Left lung (tissue), 10 donors: ENCODE data around the gene CHPF. TPM values are rescaled to one million over a fixed set of nuclear protein-coding genes. Genes with fewer than 3 reads are reported as not detected.
A peak's percentile ranks its signal among the peaks of the same experiment; 100 is the strongest.

Source experiments
- ATAC-seq: fragments of 200-7000 bp; cut with Tn5 transposase; one replicate; pipeline ENCODE4 v1.9.1; 2020; ENCODE audit warnings: moderate library complexity
- DNase-seq, 4 donors: peaks; one replicate each; pipeline ENCODE4 v3.0.0-alpha.2; 2013 to 2020
- H3K27ac ChIP-seq, 2 donors: fragments of 200-600 bp; sonication (generic) in 1 of 2; one replicate each; pipeline versions ENCODE4 v1.5.0 to v1.8.0; 2020 to 2021
- H3K27me3 ChIP-seq, 2 donors: fragments of 200-600 bp; sonication (generic) in 1 of 2; one replicate each; pipeline versions ENCODE4 v1.5.0 to v1.8.0; 2020 to 2021
- H3K36me3 ChIP-seq, 2 donors: fragments of 200-600 bp; sonication (generic) in 1 of 2; one replicate each; pipeline versions ENCODE4 v1.5.0 to v1.8.0; 2020 to 2021
- H3K4me1 ChIP-seq, 2 donors: fragments of 200-600 bp; one replicate each; pipeline ENCODE4 v1.8.0; 2021
- H3K4me3 ChIP-seq, 2 donors: fragments of 200-600 bp; sonication (generic) in 1 of 2; one replicate each; pipeline versions ENCODE4 v1.5.0 to v1.8.0; 2020 to 2021; ENCODE audit warnings: mild to moderate bottlenecking in 1 of 2
- H3K9me3 ChIP-seq, 2 donors: fragments of 200-600 bp; sonication (generic) in 1 of 2; one replicate each; pipeline versions ENCODE4 v1.5.0 to v1.8.0; 2020 to 2021
- CTCF ChIP-seq, 2 donors: fragments of 200-600 bp; sonication (generic) in 1 of 2; IDR thresholded peaks; one replicate each; pipeline versions ENCODE4 v1.5.0 to v1.8.0; 2021; ENCODE audit warnings: antibody characterized with exemption in 2 of 2
- intact Hi-C, 2 donors: fragments of 100-400 bp; cut with DNase I; formaldehyde crosslinking; loops; one replicate each; pipeline versions ENCODE4 v1.11.2 to v1.14.2; 2022
- polyA plus RNA-seq, 6 donors: library from polyadenylated mRNA; unstranded; fragments of 120-200 nt; gene quantifications; one replicate each; pipeline ENCODE4 v1.2.1, GENCODE V29; 2013; ENCODE audit not compliant: insufficient read length in 6 of 6
- total RNA-seq, 2 donors: library from RNA; stranded (reverse); fragmentation: NEBNext Ultra II Directional; extraction: Animal tissue kit (Norgen Biotek cat#: 25700); gene quantifications; one replicate each; pipeline ENCODE4 v1.2.1, GENCODE V29; 2021
- donor health status: DM: no; HTN: yes; CAD: no.
- donor health status: DM: no; HTN: no; CAD: no.

CHPF gene
- total and polyA plus RNA-seq, 8 donors: 18.8 to 114 (median 28.0) TPM

- ATAC-seq: peak; percentile 96
- peak; percentile 86 to 92 (median 90) for DNase-seq
- peaks cover 5 to 20% of the 10 kb centered on the region in 2 donors for H3K4me1 ChIP-seq
- H3K27me3 ChIP-seq: peaks cover 16 to 62% of the 10 kb centered on the region in 2 donors
- no peak for TF ChIP-seq CTCF (IDR thresholded peaks at IDR 0.05)
- H3K9me3 ChIP-seq: no peaks in the 10 kb centered on the region
- intact Hi-C loops: no loop called here
- no peaks in the 10 kb centered on the region for H3K36me3 ChIP-seq
- peak overlapping the region; percentile 46 to 63 for H3K4me3 ChIP-seq
- H3K27ac ChIP-seq: no peak overlapping the region
Measured at GRCh38 chr2:219552382-219553167, 9.0 kb upstream of the CHPF start.

GRCh38 chr2:219551441-219552381, 8.1 kb upstream of the CHPF start:
- H3K4me3 ChIP-seq: peak overlapping the region; percentile 46 to 63
- intact Hi-C loops: no loop called here
- TF ChIP-seq CTCF (IDR thresholded peaks at IDR 0.05): no peak
- H3K27ac ChIP-seq: no peak overlapping the region
- DNase-seq (peak in 1 of 4 donors; percentile 37), ATAC-seq (peak; percentile 35)
- no peaks in the 10 kb centered on the region for H3K36me3 ChIP-seq
- H3K27me3 ChIP-seq: peaks cover 16 to 67% of the 10 kb centered on the region in 2 donors
- peaks cover 5 to 20% of the 10 kb centered on the region in 2 donors for H3K4me1 ChIP-seq
- H3K9me3 ChIP-seq: no peaks in the 10 kb centered on the region

GRCh38 chr2:219549619-219550018, 6.0 kb upstream of the CHPF start:
- no peaks in the 10 kb centered on the region for H3K9me3 ChIP-seq
- no peak overlapping the region for H3K27ac ChIP-seq
- no peaks in the 10 kb centered on the region for H3K36me3 ChIP-seq
- no peak for TF ChIP-seq CTCF (IDR thresholded peaks at IDR 0.05)
- H3K4me1 ChIP-seq: peaks cover 5 to 20% of the 10 kb centered on the region in 2 donors
- peaks cover 16 to 87% of the 10 kb centered on the region in 2 donors for H3K27me3 ChIP-seq
- DNase-seq: peak in 1 of 4 donors; percentile 45
- no peak for ATAC-seq
- intact Hi-C loops: no loop called here
- H3K4me3 ChIP-seq: no peak overlapping the region

GRCh38 chr2:219548990-219549389, 5.4 kb upstream of the CHPF start:
- ATAC-seq (no peak), DNase-seq (peak in 1 of 4 donors; percentile 69)
- Histone ChIP-seq H3K27me3 (peaks cover 16 to 87% of the 10 kb centered on the region in 2 donors), H3K27ac (no peak overlapping the region), H3K9me3 (no peaks in the 10 kb centered on the region), H3K4me3 (no peak overlapping the region), H3K36me3 (no peaks in the 10 kb centered on the region), H3K4me1 (peaks cover 8 to 26% of the 10 kb centered on the region in 2 donors)
- no peak for TF ChIP-seq CTCF (IDR thresholded peaks at IDR 0.05)
- intact Hi-C loops: no loop called here

- Histone ChIP-seq H3K4me1 (peaks cover 3 to 30% of the 10 kb centered on the region in 2 donors), H3K27me3 (peaks cover 7 to 87% of the 10 kb centered on the region in 2 donors), H3K4me3 (no peak overlapping the region), H3K27ac (no peak overlapping the region), H3K36me3 (no peaks in the 10 kb centered on the region), H3K9me3 (no peaks in the 10 kb centered on the region)
- DNase-seq (peak in 1 of 4 donors; percentile 76), ATAC-seq (no peak)
- intact Hi-C loops: no loop called here
- no peak for TF ChIP-seq CTCF (IDR thresholded peaks at IDR 0.05)
Measured at GRCh38 chr2:219547621-219548020, 4.0 kb upstream of the CHPF start.
